Skeletal muscle tissue (tissue), 4 donors: ENCODE data around the gene CD83. TPM values are rescaled to one million over a fixed set of nuclear protein-coding genes. Genes with fewer than 3 reads are reported as not detected.

Source experiments
- H3K27ac ChIP-seq: one replicate; pipeline ENCODE4 v1.7.0; 2013; ENCODE audit warnings: mild to moderate bottlenecking, low read depth, low read length, inconsistent platforms
- H3K27me3 ChIP-seq, 3 donors: one replicate each; pipeline ENCODE4 v1.7.0; 2013; ENCODE audit warnings: low read length in 3 of 3; ENCODE audit not compliant: control insufficient read depth in 3 of 3, insufficient read depth in 3 of 3
- H3K36me3 ChIP-seq, 3 donors: one replicate each; pipeline ENCODE4 v1.7.0; 2013; ENCODE audit warnings: low read length in 3 of 3; ENCODE audit not compliant: control insufficient read depth in 3 of 3, insufficient read depth in 3 of 3
- H3K4me1 ChIP-seq, 3 donors: one replicate each; pipeline ENCODE4 v1.7.0; 2013; ENCODE audit warnings: low read length in 3 of 3, mild to moderate bottlenecking in 3 of 3; ENCODE audit not compliant: control insufficient read depth in 3 of 3, insufficient read depth in 3 of 3
- H3K4me3 ChIP-seq, 3 donors: one replicate each; pipeline ENCODE4 v1.7.0; 2013; ENCODE audit warnings: low read length in 3 of 3
- H3K9ac ChIP-seq, 3 donors: one replicate each; pipeline ENCODE4 v1.7.0; 2013; ENCODE audit warnings: low read length in 3 of 3, mild to moderate bottlenecking in 3 of 3, moderate library complexity in 2 of 3, low read depth in 1 of 3
- H3K9me3 ChIP-seq, 3 donors: one replicate each; pipeline ENCODE4 v1.7.0; 2013; ENCODE audit warnings: low read length in 3 of 3; ENCODE audit not compliant: control insufficient read depth in 3 of 3
- total RNA-seq: library from RNA; depleted of rRNA; stranded (reverse); fragments of >200 nt; gene quantifications from one replicate; pipeline ENCODE4 v1.2.3, GENCODE V29; 2014
- donor health status: Osteomylitis.

The CD83 gene
- total RNA-seq, 1 donor from 2014 or later, result 13.6 TPM

DNA sequence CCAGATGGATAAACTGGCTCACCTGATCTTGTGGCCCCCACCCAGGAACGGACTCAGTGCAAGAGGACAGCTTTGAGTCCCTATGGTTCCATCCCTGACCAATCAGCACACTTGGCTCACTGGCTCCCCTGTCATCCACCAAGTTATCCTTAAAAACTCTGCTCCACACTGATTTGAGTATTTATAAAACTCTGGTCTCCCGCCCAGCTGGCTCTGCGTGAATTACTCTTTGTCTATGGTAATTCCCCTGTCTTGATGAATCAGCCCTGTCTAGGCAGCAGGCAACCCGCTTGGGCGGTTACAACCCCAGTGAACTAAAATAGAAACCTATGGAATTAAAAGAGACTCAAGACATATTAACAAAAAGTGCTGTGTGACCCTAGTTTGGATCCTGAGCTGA, 38.1 kb upstream of the CD83 start:
- no peak overlapping the region for H3K4me3 ChIP-seq
- H3K36me3 ChIP-seq, result no peaks in the 10 kb centered on the region
- no peak overlapping the region for H3K9ac ChIP-seq
- no peak overlapping the region for H3K27ac ChIP-seq
- peaks cover 0 to 9% (median 0%) of the 10 kb centered on the region in 3 donors for H3K27me3 ChIP-seq
- H3K4me1 ChIP-seq, result peaks cover 0 to 7% (median 0%) of the 10 kb centered on the region in 3 donors
- no peaks in the 10 kb centered on the region for H3K9me3 ChIP-seq

DNA sequence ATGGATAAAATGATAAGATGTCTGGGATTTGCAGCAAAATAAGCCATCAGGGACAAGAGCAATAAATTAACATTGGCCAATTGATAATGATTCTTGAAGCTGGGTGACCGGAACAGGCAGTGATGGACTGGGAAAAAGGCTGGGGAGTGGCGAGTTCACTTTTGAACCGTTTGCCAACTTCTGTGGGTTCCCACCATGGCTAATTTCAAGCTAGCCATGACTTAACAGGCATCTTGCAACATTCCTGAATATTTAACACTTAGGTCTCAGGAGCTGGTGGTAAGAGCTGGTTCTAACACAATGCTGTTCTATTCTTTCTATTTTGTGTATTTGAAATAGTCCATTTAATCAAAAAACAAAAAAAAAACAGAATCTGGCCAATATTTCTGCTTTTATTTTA, 37.6 kb upstream of the CD83 start:
- Histone ChIP-seq H3K9me3 (no peaks in the 10 kb centered on the region), H3K4me3 (no peak overlapping the region), H3K27me3 (peaks cover 0 to 9% (median 0%) of the 10 kb centered on the region in 3 donors), H3K36me3 (no peaks in the 10 kb centered on the region), H3K9ac (no peak overlapping the region), H3K4me1 (peaks cover 0 to 5% (median 0%) of the 10 kb centered on the region in 3 donors), H3K27ac (no peak overlapping the region)

DNA sequence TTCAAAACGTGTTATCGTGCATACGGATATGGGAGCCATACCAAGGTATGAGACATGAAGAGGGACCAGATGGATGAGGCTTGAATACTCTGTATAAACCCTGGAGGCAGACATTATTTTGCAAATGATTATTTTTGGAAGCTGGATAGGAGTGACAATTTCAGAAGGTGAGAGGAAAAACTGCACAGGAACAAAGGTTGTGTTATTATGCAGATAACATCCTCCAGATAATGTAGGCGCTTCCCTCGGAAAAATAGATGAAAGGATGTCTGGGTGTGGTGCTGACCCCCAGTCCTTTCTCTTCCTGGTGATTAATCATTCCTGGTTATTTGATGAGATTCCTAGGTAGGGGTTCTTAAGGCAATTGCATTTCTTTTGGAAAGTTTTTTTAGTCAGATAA, 36.4 kb upstream of the CD83 start:
- H3K4me1 ChIP-seq, result no peaks in the 10 kb centered on the region
- H3K4me3 ChIP-seq, result no peak overlapping the region
- no peak overlapping the region for H3K9ac ChIP-seq
- no peaks in the 10 kb centered on the region for H3K36me3 ChIP-seq
- no peak overlapping the region for H3K27ac ChIP-seq
- H3K9me3 ChIP-seq, result no peaks in the 10 kb centered on the region
- peaks cover 0 to 9% (median 0%) of the 10 kb centered on the region in 3 donors for H3K27me3 ChIP-seq

DNA sequence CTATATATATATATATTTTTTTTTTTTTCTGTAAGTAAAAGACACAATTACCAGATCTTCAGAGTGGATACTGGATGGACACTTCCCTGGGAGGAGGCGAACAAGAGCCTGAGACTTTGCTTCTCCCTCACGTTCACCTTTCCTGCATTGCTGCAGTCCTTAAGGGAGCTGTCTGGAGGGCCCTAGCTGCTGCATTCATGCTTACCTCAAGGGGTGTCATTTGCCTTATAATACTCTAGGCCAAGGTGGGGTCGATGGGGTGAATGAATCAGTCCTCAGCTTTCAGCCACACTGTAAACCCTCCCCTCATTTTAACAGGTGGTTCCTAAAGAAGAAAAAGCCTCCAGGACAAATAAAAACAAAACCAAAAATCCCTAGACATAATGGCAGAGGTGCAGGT, 34.8 kb upstream of the CD83 start:
- H3K9ac ChIP-seq, result no peak overlapping the region
- H3K4me3 ChIP-seq, result no peak overlapping the region
- no peaks in the 10 kb centered on the region for H3K4me1 ChIP-seq
- no peaks in the 10 kb centered on the region for H3K9me3 ChIP-seq
- H3K27ac ChIP-seq, result no peak overlapping the region
- H3K36me3 ChIP-seq, result no peaks in the 10 kb centered on the region
- H3K27me3 ChIP-seq, result peaks cover 0 to 4% (median 3%) of the 10 kb centered on the region in 3 donors

DNA sequence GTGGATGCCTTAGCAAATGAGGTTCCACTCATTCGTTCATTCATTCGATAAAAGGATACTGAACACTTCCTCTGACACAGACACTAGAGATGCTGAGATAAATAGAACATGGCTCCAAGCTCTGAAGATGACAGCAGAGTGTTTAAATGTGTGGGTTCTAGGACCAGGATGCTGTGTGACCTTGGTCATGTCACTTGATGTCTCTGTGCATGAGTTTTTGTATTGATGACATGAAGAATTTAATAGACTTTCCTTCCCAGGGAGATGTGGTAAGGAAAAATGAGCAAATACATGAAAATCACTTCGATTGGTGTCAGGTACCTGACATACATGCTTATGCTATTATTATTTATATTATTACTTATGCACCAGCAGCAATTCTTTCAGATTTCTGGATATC, 34.3 kb upstream of the CD83 start:
- H3K9me3 ChIP-seq, result no peaks in the 10 kb centered on the region
- H3K27me3 ChIP-seq, result peaks cover 0 to 4% (median 3%) of the 10 kb centered on the region in 3 donors
- H3K4me3 ChIP-seq, result no peak overlapping the region
- H3K36me3 ChIP-seq, result no peaks in the 10 kb centered on the region
- no peak overlapping the region for H3K27ac ChIP-seq
- H3K9ac ChIP-seq, result no peak overlapping the region
- no peaks in the 10 kb centered on the region for H3K4me1 ChIP-seq

DNA sequence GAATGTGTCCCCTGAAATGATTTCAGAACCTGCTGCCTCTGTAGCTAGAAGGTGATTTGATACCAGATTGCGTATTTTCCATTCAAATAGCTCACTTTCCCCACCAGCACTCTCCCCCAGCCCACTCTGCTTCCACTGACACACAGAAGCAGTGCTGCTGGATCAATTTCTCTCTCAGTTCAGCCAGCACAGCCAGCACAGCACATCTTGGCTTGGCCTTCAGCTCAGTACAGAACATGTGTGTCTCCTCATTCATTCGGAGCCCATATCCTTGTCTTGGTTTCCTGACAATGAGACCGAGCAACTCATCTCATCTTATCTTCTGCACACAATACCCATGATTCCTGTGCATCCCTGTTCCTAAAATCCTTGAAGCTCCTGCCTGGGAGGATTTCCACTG, 33.8 kb upstream of the CD83 start:
- Histone ChIP-seq H3K4me1 (no peaks in the 10 kb centered on the region), H3K27ac (no peak overlapping the region), H3K27me3 (peaks cover 0 to 3% (median 0%) of the 10 kb centered on the region in 3 donors), H3K36me3 (no peaks in the 10 kb centered on the region), H3K9me3 (no peaks in the 10 kb centered on the region), H3K4me3 (no peak overlapping the region), H3K9ac (no peak overlapping the region)

DNA sequence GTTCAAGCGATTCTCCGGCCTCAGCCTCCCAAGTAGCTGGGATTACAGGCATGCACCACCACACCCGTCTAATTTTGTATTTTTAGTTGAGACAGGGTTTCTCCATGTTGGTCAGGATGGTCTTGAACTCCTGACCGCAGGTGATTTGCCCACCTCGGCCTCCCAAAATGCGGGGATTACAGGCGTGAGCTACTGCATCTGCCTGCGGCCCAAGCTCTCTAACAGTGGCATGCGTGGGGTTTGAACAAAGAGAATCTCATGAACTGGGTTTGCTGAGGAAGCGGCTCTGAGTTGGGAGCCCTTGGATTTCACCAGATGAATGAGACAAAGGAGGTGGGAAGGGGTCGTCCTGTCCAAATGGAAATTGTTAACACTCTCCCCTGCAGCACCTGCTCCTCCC, 33.2 kb upstream of the CD83 start:
- no peaks in the 10 kb centered on the region for H3K36me3 ChIP-seq
- H3K27me3 ChIP-seq, result peaks cover 0 to 3% (median 0%) of the 10 kb centered on the region in 3 donors
- no peak overlapping the region for H3K9ac ChIP-seq
- H3K27ac ChIP-seq, result no peak overlapping the region
- no peaks in the 10 kb centered on the region for H3K4me1 ChIP-seq
- no peaks in the 10 kb centered on the region for H3K9me3 ChIP-seq
- no peak overlapping the region for H3K4me3 ChIP-seq

DNA sequence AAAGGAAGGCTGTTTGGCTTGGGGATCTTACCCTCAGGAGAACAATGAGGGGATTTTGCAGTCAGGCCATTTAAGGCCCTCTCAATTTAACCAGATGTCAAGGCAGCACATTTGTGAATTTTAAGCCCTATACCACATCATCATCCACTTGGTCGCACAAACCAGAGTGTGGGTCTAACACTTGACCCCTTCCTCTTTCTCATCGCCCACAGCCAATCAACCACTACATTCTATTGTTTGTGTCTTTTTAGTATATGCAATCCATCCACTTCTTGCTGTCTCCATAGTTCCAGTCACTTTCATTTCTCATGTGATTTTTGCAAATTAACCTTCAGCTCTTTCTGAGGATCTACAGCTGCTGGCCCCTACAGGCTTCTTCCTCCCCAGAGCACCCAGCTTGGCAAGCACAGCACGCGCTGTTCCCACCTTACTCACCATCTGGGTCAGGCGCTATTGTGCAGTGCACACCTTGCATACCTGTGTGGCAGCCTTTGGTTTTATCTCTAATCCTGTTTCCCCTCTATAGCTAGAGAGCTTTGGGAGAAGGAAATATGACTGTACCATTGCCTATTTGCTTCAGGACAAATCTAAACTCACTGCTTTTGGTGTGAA, 32.3 kb upstream of the CD83 start:
- no peak overlapping the region for H3K4me3 ChIP-seq
- H3K27ac ChIP-seq, result no peak overlapping the region
- H3K27me3 ChIP-seq, result peaks cover 0 to 3% (median 0%) of the 10 kb centered on the region in 3 donors
- no peaks in the 10 kb centered on the region for H3K36me3 ChIP-seq
- no peaks in the 10 kb centered on the region for H3K4me1 ChIP-seq
- H3K9ac ChIP-seq, result no peak overlapping the region
- no peaks in the 10 kb centered on the region for H3K9me3 ChIP-seq

DNA sequence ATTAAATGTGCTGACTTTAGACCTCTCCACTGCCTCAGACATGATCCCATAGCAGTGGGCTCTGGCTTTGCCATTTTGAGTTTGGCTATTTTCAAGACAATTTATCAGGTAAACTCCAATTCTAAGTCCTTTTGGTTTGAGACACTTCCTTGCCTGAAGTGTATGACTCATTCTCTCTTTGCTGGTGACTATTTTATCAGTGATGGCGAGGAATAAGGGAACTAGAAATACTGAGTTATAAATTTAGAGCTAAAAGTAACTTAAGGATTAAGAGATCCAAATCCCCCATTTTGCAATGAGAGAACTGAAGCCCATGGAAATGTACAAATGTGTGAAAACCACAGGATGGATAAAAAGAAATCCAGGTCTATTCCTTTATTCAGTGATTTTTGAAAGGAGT, 30.9 kb upstream of the CD83 start:
- no peak overlapping the region for H3K9ac ChIP-seq
- H3K4me3 ChIP-seq, result no peak overlapping the region
- no peaks in the 10 kb centered on the region for H3K36me3 ChIP-seq
- no peaks in the 10 kb centered on the region for H3K4me1 ChIP-seq
- no peak overlapping the region for H3K27ac ChIP-seq
- H3K27me3 ChIP-seq, result peaks cover 0 to 3% (median 0%) of the 10 kb centered on the region in 3 donors
- peaks cover 0 to 2% (median 0%) of the 10 kb centered on the region in 3 donors for H3K9me3 ChIP-seq

DNA sequence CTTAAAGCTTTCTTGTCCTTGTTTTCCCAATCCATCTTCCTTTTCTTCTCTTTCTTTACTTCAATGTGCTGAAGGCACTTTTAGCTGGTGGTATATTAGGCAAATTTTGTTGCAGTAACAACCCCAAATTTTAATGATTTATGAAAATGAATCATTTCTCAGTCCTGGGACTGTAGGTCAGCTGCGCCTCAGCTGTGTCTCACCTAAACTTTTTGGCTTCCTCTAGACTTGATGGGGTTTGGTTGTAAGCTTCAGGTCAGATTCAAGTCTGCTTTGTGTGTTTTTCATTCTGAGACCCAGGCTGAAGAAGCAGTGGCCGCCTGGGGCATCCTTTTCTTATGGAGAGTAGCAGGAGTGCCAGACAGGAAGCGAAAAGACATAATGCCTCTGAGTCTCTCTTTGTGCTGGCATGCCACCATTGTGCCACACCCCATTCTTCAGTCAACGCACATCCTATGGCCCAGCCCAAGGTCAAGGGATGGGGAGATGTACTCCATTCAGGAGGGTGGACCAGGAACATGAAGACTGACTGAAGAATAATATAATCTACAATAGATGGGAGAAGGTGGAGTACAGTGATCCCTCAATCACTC, 28.9 kb upstream of the CD83 start:
- H3K4me3 ChIP-seq, result no peak overlapping the region
- H3K4me1 ChIP-seq, result no peaks in the 10 kb centered on the region
- H3K27ac ChIP-seq, result no peak overlapping the region
- H3K36me3 ChIP-seq, result no peaks in the 10 kb centered on the region
- no peak overlapping the region for H3K9ac ChIP-seq
- peaks cover 0 to 2% (median 0%) of the 10 kb centered on the region in 3 donors for H3K9me3 ChIP-seq
- peaks cover 0 to 3% (median 0%) of the 10 kb centered on the region in 3 donors for H3K27me3 ChIP-seq
